HG03558 (cell line): Measurements from ENCODE around the gene ELOA.
"Not testable (repeated sequence)": the region's sequence is repeated elsewhere in the genome, so short reads cannot be mapped to it uniquely, and the experiment has no call there.

Experiments used
- ATAC-seq: cut with Tn5 transposase; IDR thresholded peaks from one replicate; pipeline ENCODE4 v1.9.1; 2021; ENCODE audit warnings: moderate number of reproducible peaks; ENCODE audit not compliant: unreplicated experiment; ENCODE audit errors: extremely low read depth

Gene ELOA

GRCh38 chr1:23732363-23733224 lies 10.7 kb upstream of the ELOA start:
- ATAC-seq = no peak

- not testable (repeated sequence) for ATAC-seq
Observed at GRCh38 chr1:23733281-23733680, 10.0 kb upstream of the ELOA start.

DNA sequence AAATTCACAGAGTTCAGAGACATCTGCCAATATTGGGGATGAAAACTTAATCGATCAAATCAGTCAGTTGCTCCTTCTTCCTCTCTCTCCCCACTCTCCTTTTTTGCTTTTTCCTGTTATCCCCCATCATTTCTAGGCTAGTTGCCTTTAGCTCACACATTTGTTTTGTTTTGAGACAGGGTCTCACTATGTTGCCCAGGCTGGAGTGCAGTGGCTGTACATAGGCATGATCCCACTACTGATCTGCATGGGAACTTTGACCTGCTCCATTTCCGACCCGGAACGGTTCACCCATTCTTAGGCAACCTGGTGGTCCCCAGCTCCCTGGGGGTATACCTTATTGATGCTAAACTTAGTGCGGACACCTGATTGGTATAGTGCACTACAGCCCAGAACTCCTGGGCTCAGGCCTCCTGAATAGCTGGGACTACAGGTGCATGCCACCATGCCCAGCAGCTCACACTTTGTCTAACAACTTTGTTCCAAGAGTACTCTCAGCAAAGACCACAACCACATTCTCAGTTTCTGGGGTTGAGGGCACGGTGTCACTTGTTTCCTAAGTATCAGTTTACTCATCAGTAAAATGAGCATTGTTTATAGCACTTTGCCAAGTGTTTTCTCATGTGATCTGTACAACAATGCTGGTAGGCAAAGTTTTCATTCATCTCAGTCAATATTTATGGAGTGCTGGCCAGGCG lies 6.7 kb upstream of the ELOA start:
- no peak for ATAC-seq

DNA sequence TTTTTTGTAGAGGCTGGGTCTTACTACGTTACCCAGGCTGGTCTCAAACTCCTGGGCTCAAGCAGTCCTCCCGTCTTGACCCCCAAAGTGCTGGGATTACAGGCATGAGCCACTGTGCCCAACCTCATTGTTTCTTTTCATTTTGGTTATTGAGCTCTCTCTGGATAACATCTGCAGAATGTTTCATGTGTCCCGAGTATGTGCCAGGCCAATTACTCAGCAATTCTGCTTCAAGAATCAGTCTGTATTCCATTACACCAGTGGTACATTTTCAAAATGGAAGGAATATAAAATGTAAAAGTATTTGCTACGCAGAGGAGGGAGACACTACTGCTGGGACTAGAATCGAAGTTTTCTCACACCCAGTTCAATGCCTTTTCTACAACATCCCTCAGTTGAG lies 1.7 kb upstream of the ELOA start:
- no peak for ATAC-seq

GRCh38 chr1:23742670-23743286 lies 493 bp upstream of the ELOA start:
- ATAC-seq = no peak

GRCh38 chr1:23745515-23745914 lies 2.2 kb downstream of the ELOA start:
- no peak for ATAC-seq

- no peak for ATAC-seq
Observed at GRCh38 chr1:23748016-23748415, 4.7 kb downstream of the ELOA start.

DNA sequence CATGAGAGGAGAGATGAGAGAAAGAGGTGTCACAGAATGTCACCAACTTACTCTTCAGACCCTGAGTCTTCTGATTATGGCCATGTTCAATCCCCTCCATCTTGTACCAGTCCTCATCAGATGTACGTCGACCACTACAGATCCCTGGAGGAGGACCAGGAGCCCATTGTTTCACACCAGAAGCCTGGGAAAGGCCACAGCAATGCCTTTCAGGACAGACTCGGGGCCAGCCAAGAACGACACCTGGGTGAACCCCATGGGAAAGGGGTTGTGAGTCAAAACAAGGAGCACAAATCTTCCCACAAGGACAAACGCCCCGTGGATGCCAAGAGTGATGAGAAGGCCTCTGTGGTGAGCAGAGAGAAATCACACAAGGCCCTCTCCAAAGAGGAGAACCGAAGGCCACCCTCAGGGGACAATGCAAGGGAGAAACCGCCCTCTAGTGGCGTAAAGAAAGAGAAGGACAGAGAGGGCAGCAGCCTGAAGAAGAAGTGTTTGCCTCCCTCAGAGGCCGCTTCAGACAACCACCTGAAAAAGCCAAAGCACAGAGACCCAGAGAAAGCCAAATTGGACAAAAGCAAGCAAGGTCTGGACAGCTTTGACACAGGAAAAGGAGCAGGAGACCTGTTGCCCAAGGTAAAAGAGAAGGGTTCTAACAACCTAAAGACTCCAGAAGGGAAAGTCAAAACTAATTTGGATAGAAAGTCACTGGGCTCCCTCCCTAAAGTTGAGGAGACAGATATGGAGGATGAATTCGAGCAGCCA lies 8.0 kb downstream of the ELOA start:
- no peak for ATAC-seq

- no peak for ATAC-seq
Observed at GRCh38 chr1:23751815-23752200, 8.5 kb downstream of the ELOA start.

DNA sequence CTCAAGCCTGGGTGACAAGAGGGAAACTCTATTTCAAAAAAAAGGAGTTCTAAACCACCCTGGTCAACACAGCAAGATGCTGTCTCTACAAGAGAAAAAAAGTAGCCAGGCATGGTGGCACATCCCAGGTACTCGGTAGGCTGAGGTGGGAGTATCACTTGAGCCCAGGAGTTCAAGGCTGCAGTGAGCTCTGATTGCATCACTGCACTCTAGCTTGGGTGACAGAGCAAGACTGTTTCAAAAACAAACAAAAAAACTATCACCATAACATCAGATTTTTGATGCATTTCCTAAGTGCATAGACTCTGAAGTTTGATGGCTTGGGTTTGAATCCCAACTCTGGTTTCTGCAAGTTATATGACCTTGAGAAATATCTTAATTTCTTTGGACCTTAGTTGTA lies 9.6 kb downstream of the ELOA start:
- no peak for ATAC-seq

DNA sequence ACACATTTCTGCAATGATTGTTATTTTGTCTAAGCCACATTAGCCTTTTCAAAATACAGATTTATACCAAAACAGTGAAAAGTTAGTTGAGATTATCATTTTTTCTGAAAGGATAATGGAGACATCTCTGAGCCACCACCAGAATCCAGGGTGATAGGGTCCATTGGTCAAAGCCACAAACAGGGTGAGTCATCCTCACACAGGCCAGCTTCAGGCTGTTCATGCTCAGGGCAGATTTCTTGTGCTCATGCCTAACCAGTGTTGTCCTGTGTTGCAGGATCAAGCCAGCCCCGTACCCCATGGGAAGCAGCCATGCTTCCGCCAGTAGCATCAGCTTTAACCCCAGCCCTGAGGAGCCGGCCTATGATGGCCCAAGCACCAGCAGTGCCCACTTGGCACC lies 13.4 kb downstream of the ELOA start:
- ATAC-seq = no peak

DNA sequence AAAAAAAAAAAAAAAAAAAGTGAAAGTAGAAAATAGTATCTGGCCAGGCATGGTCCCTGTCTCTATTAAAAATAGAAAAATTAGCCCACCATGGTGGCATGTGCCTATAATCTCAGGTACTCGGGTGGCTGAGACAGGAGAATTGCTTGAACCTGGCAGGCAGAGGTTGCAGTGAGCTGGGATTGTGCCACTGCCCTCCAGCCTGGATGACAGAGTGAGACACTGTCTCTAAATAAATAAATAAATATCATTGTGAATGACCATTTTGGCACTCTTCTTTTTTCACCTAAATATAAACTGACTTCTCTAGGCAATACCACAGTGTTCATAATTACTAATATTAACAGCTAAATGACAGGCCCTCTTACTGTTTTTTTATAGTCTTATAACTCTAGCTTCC lies 14.5 kb downstream of the ELOA start:
- no peak for ATAC-seq

- ATAC-seq = no peak
Observed at GRCh38 chr1:23759277-23759676, 16.0 kb downstream of the ELOA start.

- ATAC-seq = no peak
Observed at GRCh38 chr1:23763041-23763577, 19.8 kb downstream of the ELOA start.

- no peak for ATAC-seq
Observed at GRCh38 chr1:23768733-23769132, 25.5 kb downstream of the ELOA start.

DNA sequence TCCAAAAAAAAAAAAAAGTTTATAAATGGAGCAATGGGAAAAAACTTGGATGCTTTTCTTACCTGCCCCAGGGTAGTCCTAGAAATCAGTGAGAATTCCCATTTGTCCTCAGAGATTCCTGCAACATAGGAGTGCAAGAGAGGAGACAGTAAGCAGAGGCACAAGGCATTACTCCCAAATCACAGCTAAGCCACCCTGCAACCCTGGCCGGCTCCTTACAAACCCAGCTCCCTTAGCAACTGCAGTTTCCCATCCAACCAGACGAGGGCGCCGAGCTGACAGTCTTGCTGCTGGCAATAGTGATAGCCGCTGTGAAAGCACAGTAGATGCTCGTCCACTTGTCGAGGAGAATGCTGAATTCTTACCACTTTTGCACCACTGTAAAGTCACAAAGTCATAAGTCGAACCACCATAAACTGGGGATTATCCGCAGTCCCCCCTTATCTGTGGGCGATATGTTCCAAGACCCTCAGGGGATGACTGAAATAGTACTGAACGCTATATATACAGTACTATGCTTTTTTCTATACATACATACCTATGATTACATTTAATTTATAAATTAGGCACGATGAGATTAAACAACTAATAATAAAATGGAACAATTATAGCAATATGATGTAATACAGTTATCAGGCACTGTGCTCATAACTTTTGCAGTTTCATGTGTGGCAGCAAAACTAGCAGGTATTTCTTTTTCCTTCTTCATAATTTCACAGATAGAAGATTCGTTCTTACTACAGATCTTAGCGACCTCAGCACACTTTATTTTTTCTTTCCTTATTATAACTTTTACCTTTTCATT lies 29.0 kb downstream of the ELOA start:
- ATAC-seq = no peak

- ATAC-seq = no peak
Observed at GRCh38 chr1:23772854-23773242, 29.6 kb downstream of the ELOA start.

DNA sequence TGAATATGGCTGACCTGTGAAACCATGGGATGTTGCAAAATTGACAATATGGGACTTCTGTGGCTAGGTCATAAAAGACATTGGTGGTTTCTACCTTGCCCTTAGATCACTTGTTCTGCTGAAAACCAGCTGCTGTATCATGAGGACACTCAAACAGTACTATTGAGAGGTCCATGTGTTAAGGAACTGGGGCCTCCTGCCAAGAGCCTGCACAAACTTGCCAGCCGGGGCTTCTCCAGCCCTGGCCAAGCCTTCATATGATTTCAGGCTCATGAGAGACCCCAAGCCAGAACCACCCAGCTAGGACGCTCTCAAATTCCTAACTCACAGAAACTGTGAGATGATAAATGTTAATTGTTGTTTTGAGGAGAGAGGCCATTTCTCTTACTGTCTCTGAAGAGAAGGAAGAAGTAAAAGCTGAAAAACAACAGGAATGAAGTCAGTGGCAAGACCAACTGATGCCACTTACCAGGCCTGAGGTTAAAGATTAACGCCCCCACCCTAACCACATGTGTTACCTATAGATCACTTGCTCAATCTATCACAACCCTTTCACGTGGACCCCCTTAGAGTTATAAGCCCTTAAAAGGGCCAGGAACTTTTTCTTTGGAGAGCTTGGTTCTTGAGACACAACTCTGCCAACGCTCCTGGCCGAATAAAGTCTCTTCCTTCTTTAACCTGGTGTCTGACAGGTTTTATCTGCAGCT lies 31.1 kb downstream of the ELOA start:
- no peak for ATAC-seq

GRCh38 chr1:23776217-23776616 lies 32.9 kb downstream of the ELOA start:
- ATAC-seq = no peak
